Ovary (tissue), 9 donors: ENCODE measurements around the gene UCN3. TPM values are rescaled to one million over a fixed set of nuclear protein-coding genes. Genes with fewer than 3 reads are reported as not detected.

Experiments
- DNase-seq, 5 donors: peaks; one replicate each; pipeline ENCODE4 v3.0.0-alpha.2; 2019 to 2020
- H3K27ac ChIP-seq, 2 donors: fragments of 200-600 bp; one replicate each; pipeline versions ENCODE4 v1.5.1 to v1.8.0; 2019 to 2022
- H3K27me3 ChIP-seq: fragments of 200-600 bp; one replicate; pipeline ENCODE4 v1.8.0; 2022
- H3K36me3 ChIP-seq: fragments of 200-600 bp; sonication (generic); one replicate; pipeline ENCODE4 v1.5.1; 2019
- H3K4me1 ChIP-seq: one replicate; pipeline ENCODE4 v1.8.1; 2013; ENCODE audit warnings: mild to moderate bottlenecking, moderate library complexity; ENCODE audit not compliant: insufficient read depth
- H3K4me3 ChIP-seq: fragments of 200-600 bp; sonication (generic); one replicate; pipeline ENCODE4 v1.5.1; 2017
- H3K9me3 ChIP-seq, 2 donors: fragments of 200-600 bp in 1 of 2; sonication (generic) in 1 of 2; one replicate each; pipeline versions ENCODE4 v1.5.1 to v1.8.1; 2013 to 2019; ENCODE audit warnings: mild to moderate bottlenecking in 1 of 2, moderate library complexity in 1 of 2
- EP300 ChIP-seq: sonication (generic); formaldehyde crosslinking; IDR thresholded peaks from one replicate; pipeline ENCODE4 v1.6.1; 2017; ENCODE audit warnings: antibody characterized with exemption
- POLR2A ChIP-seq: fragments of 450-650 bp; IDR thresholded peaks from one replicate; pipeline ENCODE4 v1.6.1; 2017; ENCODE audit warnings: antibody characterized with exemption, mild to moderate bottlenecking, moderate library complexity
- WGBS, 3 donors: extraction: QIAGEN DNeasy Blood & Tissue Kit in 1 of 3; methylation state at CpG; one replicate each; pipeline versions ENCODE4 v1.1.5 to v1.1.7; 2013 to 2017; 5-methylcytosine and 5-hydroxymethylcytosine counted together
- intact Hi-C, 4 donors: fragments of 100-400 bp; cut with DNase I; formaldehyde crosslinking; loops; one replicate each; pipeline versions ENCODE4 v1.11.0 to v1.15.1; 2022 to 2023
- polyA plus RNA-seq, 2 donors: library from polyadenylated mRNA; stranded (reverse); fragments of 200-250 nt in 1 of 2; fragments of 350-450 nt in 1 of 2; fragmentation: Illumina TruSeq in 1 of 2; extraction: RNeasy Lipid Tissue Mini Kit (QIAGEN cat#74804) in 1 of 2; gene quantifications; one replicate each; pipeline ENCODE4 v1.2.3, GENCODE V29; 2013 to 2014
- total RNA-seq, 7 donors: library from RNA; depleted of rRNA in 2 of 7; stranded (reverse); fragments of >200 nt in 2 of 7; fragmentation: NEBNext Ultra II Directional in 3 of 7; extraction: Animal tissue kit (Norgen Biotek cat#: 25700) in 3 of 7; gene quantifications; one replicate each; pipeline versions ENCODE4 v1.1.0 to v1.2.4, GENCODE V29; 2016 to 2023
- TF ChIP-seq, protein P1 (sequence below), 3 donors: fragments of 450-650 bp in 2 of 3; fragments of 200-600 bp in 1 of 3; IDR thresholded peaks; one replicate each; pipeline versions ENCODE4 v1.5.1 to v1.8.0; 2016 to 2022; ENCODE audit warnings: antibody characterized with exemption in 3 of 3, mild to moderate bottlenecking in 1 of 3
- donor health status: DM: no; HTN: no; CAD: no; lungs with moderate emphysema.
- donor health status: DM: no; HTN: no; CAD: no.
- donor health status: Bipolar disorder and iron deficiency.
- donor health status: DM: yes; HTN: yes; CAD: no.
- donor health status: DM: no; HTN: no; CAD: no.
- donor health status: DM: yes; HTN: yes; CAD: no.

Gene UCN3
- total and polyA plus RNA-seq, 9 donors = not detected

DNA sequence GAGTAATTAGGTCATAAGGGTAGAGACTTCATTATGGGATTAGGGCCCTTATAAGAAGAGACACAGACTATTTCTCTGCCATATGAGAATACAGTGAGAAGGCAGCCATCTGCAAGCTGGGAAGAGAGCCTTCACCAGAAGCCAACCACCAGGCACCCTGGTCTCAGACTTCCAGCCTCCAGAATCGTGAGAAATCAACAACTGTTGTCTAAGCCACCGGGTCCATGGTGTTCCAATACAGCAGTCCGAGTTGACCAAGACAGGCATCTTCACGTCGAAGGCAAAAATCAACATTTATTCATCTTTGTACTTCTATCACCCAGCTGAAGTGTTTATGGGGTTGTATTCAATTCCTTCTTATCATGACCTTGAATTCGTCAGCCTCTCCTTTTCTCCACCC lies 34.6 kb downstream of the UCN3 start:
- no peak overlapping the region for H3K4me3 ChIP-seq
- H3K27ac ChIP-seq = no peak overlapping the region
- DNase-seq = no peak
- H3K36me3 ChIP-seq = no peaks in the 10 kb centered on the region
- 31 to 67% (median 53%) methylated on average over 6 of the region's 6 CpGs for WGBS, 3 donors
- H3K4me1 ChIP-seq = no peaks in the 10 kb centered on the region
- TF ChIP-seq, protein P1, sequence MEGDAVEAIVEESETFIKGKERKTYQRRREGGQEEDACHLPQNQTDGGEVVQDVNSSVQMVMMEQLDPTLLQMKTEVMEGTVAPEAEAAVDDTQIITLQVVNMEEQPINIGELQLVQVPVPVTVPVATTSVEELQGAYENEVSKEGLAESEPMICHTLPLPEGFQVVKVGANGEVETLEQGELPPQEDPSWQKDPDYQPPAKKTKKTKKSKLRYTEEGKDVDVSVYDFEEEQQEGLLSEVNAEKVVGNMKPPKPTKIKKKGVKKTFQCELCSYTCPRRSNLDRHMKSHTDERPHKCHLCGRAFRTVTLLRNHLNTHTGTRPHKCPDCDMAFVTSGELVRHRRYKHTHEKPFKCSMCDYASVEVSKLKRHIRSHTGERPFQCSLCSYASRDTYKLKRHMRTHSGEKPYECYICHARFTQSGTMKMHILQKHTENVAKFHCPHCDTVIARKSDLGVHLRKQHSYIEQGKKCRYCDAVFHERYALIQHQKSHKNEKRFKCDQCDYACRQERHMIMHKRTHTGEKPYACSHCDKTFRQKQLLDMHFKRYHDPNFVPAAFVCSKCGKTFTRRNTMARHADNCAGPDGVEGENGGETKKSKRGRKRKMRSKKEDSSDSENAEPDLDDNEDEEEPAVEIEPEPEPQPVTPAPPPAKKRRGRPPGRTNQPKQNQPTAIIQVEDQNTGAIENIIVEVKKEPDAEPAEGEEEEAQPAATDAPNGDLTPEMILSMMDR (IDR thresholded peaks at IDR 0.05) = no peak
- TF ChIP-seq EP300 = no peak
- TF ChIP-seq POLR2A = no peak
- no peaks in the 10 kb centered on the region for H3K9me3 ChIP-seq
- intact Hi-C loops = no loop called here
- no peaks in the 10 kb centered on the region for H3K27me3 ChIP-seq

- intact Hi-C loops = no loop called here
- no peak for DNase-seq
- no peaks in the 10 kb centered on the region for H3K4me1 ChIP-seq
- WGBS, 3 donors = 87 to 90% (median 89%) methylated on average over 9 of the region's 9 CpGs
- no peaks in the 10 kb centered on the region for H3K27me3 ChIP-seq
- no peaks in the 10 kb centered on the region for H3K9me3 ChIP-seq
- no peak for TF ChIP-seq EP300
- TF ChIP-seq, protein P1 (IDR thresholded peaks at IDR 0.05) = no peak
- no peak for TF ChIP-seq POLR2A
- no peak overlapping the region for H3K4me3 ChIP-seq
- no peak overlapping the region for H3K27ac ChIP-seq
- no peaks in the 10 kb centered on the region for H3K36me3 ChIP-seq
Observed at GRCh38 chr10:5400468-5401240, 35.9 kb downstream of the UCN3 start.

- intact Hi-C loops = no loop called here
- Histone ChIP-seq H3K4me1 (no peaks in the 10 kb centered on the region), H3K27me3 (no peaks in the 10 kb centered on the region), H3K4me3 (no peak overlapping the region), H3K27ac (no peak overlapping the region), H3K36me3 (no peaks in the 10 kb centered on the region), H3K9me3 (no peaks in the 10 kb centered on the region)
- TF ChIP-seq EP300 (no peak), POLR2A (no peak)
- TF ChIP-seq, protein P1 (IDR thresholded peaks at IDR 0.05) = no peak
- WGBS, 3 donors = 75 to 87% (median 84%) methylated on average over 3 of the region's 3 CpGs
- DNase-seq = no peak
Observed at GRCh38 chr10:5402798-5403197, 38.0 kb downstream of the UCN3 start.

DNA sequence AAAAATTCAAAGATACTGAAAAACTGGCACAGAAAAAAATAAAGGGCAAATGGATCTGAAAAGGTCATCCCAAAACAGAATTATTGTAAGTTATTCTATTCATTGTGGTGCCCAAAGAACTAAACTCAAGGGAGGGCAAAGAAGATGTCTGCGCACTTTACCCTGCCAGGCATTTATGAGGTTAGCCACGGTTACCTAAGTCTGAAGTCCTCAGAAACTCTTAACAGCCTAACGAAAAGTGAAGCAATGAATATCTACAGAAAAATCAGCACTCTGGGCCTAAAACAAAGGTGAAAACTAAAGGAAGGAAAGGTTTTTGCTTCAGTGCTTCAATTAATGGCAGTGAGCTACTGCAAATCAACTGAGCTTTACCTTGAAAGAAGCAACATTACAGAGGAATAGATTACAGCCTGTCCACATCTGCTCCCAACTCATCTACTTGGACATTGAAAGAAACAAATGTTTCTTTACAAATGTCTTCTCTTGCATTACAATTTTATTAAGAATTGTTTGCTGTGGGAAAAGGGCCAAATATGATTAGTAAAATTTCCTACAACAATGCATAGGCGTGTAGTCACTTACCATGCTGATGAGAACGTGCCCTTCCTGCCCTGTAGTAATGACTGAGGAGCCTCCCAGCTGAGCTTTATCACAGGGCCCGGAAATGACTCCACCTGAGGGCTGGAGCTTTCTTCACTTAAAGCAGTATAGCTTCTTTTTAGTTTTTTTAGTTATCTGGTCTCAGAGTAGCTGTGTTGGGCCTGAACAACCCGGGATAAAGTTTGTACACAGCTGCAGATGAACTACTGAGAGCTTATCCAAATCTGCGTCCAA lies 39.7 kb downstream of the UCN3 start, which contains the start of gene TUBAL3:
TUBAL3 (minus strand) TSS at position 621 of the 834 bp plus-strand sequence; CDS start at position 585, 36 bp downstream.
- TF ChIP-seq EP300 (no peak), POLR2A (no peak)
- TF ChIP-seq, protein P1 (IDR thresholded peaks at IDR 0.05) = no peak
- intact Hi-C loops = no loop called here
- 61 to 64% (median 62%) methylated on average over 8 of the region's 8 CpGs for WGBS, 3 donors
- Histone ChIP-seq H3K4me3 (no peak within 1 kb of the TSS), H3K27me3 (no peaks in the 10 kb centered on the region), H3K27ac (no peak within 1 kb of the TSS), H3K4me1 (no peaks in the 10 kb centered on the region), H3K36me3 (no peaks in the 10 kb centered on the region), H3K9me3 (no peaks in the 10 kb centered on the region)
- DNase-seq = no peak
